Endothelial cell of umbilical vein (primary cell): Measurements from ENCODE around the gene KCNE4. TPM values are rescaled to one million over a fixed set of nuclear protein-coding genes. Genes with fewer than 3 reads are reported as not detected.

Experiments used
- BruUV-seq: library from RNA; stranded (reverse); fragments of 400-500 nt; replicated peaks from 2 replicates; lab custom pipeline; 2021; lab: Mats Ljungman, UMichigan
- CTCF ChIA-PET: fragments of 300-600, 350-600 bp; sonication (Branson Sonifier 250); formaldehyde crosslinking; loops from one replicate; lab custom pipeline; 2021; ENCODE audit warnings: antibody characterized with exemption, inconsistent platforms; lab: Charles Lee
- POLR2A ChIA-PET: fragments of 300-600, 350-600 bp; sonication (Branson Sonifier 250); formaldehyde crosslinking; loops from one replicate; lab custom pipeline; 2021; ENCODE audit warnings: antibody characterized with exemption, inconsistent platforms; lab: Charles Lee
- DNase-seq: peaks from one replicate; pipeline ENCODE4 v3.0.0-alpha.2; 2011; ENCODE audit warnings: low read depth, low spot score
- FAIRE-seq: peaks from 2 replicates; lab custom pipeline; 2011; peaks lifted over from hg19 to GRCh38; lab: Jason Lieb, UNC
- H2AFZ ChIP-seq: 2 replicates; pipeline ENCODE4 v1.6.0; 2012; ENCODE audit warnings: low read depth, low read length, control low read depth, inconsistent platforms
- H3K27ac ChIP-seq: 2 replicates; pipeline ENCODE4 v1.5.1; 2011; ENCODE audit warnings: low read depth, mild to moderate bottlenecking, control low read depth, low read length, moderate library complexity; ENCODE audit not compliant: insufficient read depth
- H3K27me3 ChIP-seq, 2 experiments: 2 replicates each; pipeline versions ENCODE4 v1.6.0 to v1.6.1; 2011; ENCODE audit warnings: low read length in 2 of 2, mixed read lengths in 1 of 2; ENCODE audit not compliant: control insufficient read depth in 2 of 2, insufficient read depth in 2 of 2
- H3K36me3 ChIP-seq, 2 experiments: 2 replicates in 1 of 2; 3 replicates in 1 of 2; pipeline ENCODE4 v1.5.1; 2011; ENCODE audit warnings: low read length in 2 of 2, mild to moderate bottlenecking in 1 of 2, moderate library complexity in 1 of 2; ENCODE audit not compliant: control insufficient read depth in 2 of 2, insufficient read depth in 2 of 2; ENCODE audit errors: extremely low read depth in 1 of 2
- H3K4me1 ChIP-seq: 3 replicates; pipeline ENCODE4 v1.5.1; 2011; ENCODE audit warnings: mild to moderate bottlenecking, low read length; ENCODE audit not compliant: control insufficient read depth, insufficient read depth; ENCODE audit errors: extremely low read depth
- H3K4me2 ChIP-seq: 2 replicates; pipeline ENCODE4 v1.6.1; 2011; ENCODE audit warnings: low read length, control low read depth, mixed read lengths; ENCODE audit not compliant: insufficient read depth
- H3K4me3 ChIP-seq, 3 experiments: fragments of 200-600 bp in 1 of 3; sonication (generic), shearing (Covaris generic) in 1 of 3; replicated peaks in 1 of 3; 2 replicates each; pipeline ENCODE4 v1.5.1; 2011 to 2016; ENCODE audit warnings: control low read depth in 3 of 3, low read length in 3 of 3, mild to moderate bottlenecking in 2 of 3, inconsistent platforms in 1 of 3, low read depth in 1 of 3, moderate library complexity in 1 of 3; ENCODE audit not compliant: insufficient read depth in 1 of 3
- H3K79me2 ChIP-seq: 2 replicates; pipeline ENCODE4 v1.6.0; 2012; ENCODE audit warnings: low read length, inconsistent platforms; ENCODE audit not compliant: control insufficient read depth, insufficient read depth
- H3K9ac ChIP-seq: replicated peaks from 2 replicates; pipeline ENCODE3; 2011; ENCODE audit warnings: low read length, control low read depth; ENCODE audit not compliant: insufficient read depth; ENCODE audit errors: extremely low read depth
- H3K9me1 ChIP-seq: replicated peaks from 3 replicates; pipeline ENCODE4 v1.6.0; 2011; ENCODE audit warnings: mild to moderate bottlenecking, low read length; ENCODE audit not compliant: control insufficient read depth, insufficient read depth; ENCODE audit errors: extremely low read depth
- H3K9me3 ChIP-seq: replicated peaks from 2 replicates; pipeline ENCODE4 v1.5.1; 2012; ENCODE audit warnings: low read length, inconsistent platforms; ENCODE audit not compliant: control insufficient read depth, insufficient read depth
- H4K20me1 ChIP-seq: replicated peaks from 2 replicates; pipeline ENCODE3; 2011; ENCODE audit warnings: mild to moderate bottlenecking, low read length; ENCODE audit not compliant: control insufficient read depth, insufficient read depth; ENCODE audit errors: extremely low read depth
- EZH2 ChIP-seq: IDR thresholded peaks from 2 replicates; pipeline ENCODE4 v1.6.1; 2012; ENCODE audit warnings: borderline replicate concordance, low read depth, mild to moderate bottlenecking, moderate library complexity, low read length, inconsistent platforms; ENCODE audit not compliant: severe bottlenecking
- FOS ChIP-seq: IDR thresholded peaks from 2 replicates; pipeline ENCODE4 v1.6.1; 2011; ENCODE audit warnings: mild to moderate bottlenecking, low read length, moderate library complexity, borderline replicate concordance; ENCODE audit not compliant: insufficient read depth
- GATA2 ChIP-seq: IDR thresholded peaks from 2 replicates; pipeline ENCODE4 v1.7.0; 2011; ENCODE audit warnings: low read depth, mild to moderate bottlenecking, moderate library complexity, mixed read lengths, low read length; ENCODE audit not compliant: insufficient read length, insufficient read depth
- JUN ChIP-seq: IDR thresholded peaks from 2 replicates; pipeline ENCODE4 v1.6.1; 2011; ENCODE audit warnings: borderline replicate concordance, low read depth; ENCODE audit not compliant: insufficient read length, insufficient read depth
- MYC ChIP-seq: IDR thresholded peaks from one replicate; pipeline ENCODE4 v1.6.1; 2011; ENCODE audit warnings: mild to moderate bottlenecking, low read depth, low read length
- POLR2A ChIP-seq: IDR thresholded peaks from 2 replicates; pipeline ENCODE4 v1.6.1; 2012; ENCODE audit warnings: low read depth, mild to moderate bottlenecking, control low read depth, low read length
- POLR2AphosphoS5 ChIP-seq: IDR thresholded peaks from 2 replicates; pipeline ENCODE4 v1.6.1; 2012; ENCODE audit warnings: low read depth, mild to moderate bottlenecking, control low read depth, low read length, moderate library complexity; ENCODE audit not compliant: insufficient read depth
- dilution Hi-C: fragments of 300-500 bp; cut with MboI; formaldehyde crosslinking; loops from one replicate; pipeline ENCODE4 v1.15.0; 2019; ENCODE audit warnings: low sequenced_read_pairs; ENCODE audit not compliant: extremely low pct_ligation_motif_present
- intact Hi-C: fragments of 100-400 bp; cut with micrococcal nuclease; formaldehyde crosslinking; loops from one replicate; pipeline ENCODE4 v1.10.0; 2022
- polyA plus RNA-seq, 4 experiments: library from polyadenylated mRNA; depleted of rRNA in 3 of 4; stranded (reverse) in 3 of 4; unstranded in 1 of 4; fragments of >200 nt; gene quantifications; 2 replicates each; pipeline versions ENCODE4 v1.2.1 to v1.2.3, GENCODE V29; 2011 to 2012; ENCODE audit warnings: missing spikeins in 1 of 4
- total RNA-seq: library from RNA; stranded (reverse); gene quantifications from 2 replicates; pipeline ENCODE4 v1.2.3, GENCODE V29; 2021
- TF ChIP-seq, protein P1 (sequence below), 2 donors: IDR thresholded peaks; 1 replicate in 1 of 2; 2 replicates in 1 of 2; pipeline ENCODE4 v1.5.1; 2011; ENCODE audit warnings: low read length in 2 of 2, mild to moderate bottlenecking in 2 of 2, moderate library complexity in 2 of 2, control low read depth in 1 of 2, inconsistent platforms in 1 of 2, low read depth in 1 of 2; ENCODE audit not compliant: insufficient read depth in 1 of 2; ENCODE audit errors: extremely low read depth in 1 of 2
- TF ChIP-seq, protein P2 (sequence below): IDR thresholded peaks from 2 replicates; pipeline ENCODE4 v1.6.1; 2011; ENCODE audit not compliant: insufficient read depth, insufficient read length

The KCNE4 gene
- total and polyA plus RNA-seq, 2 donors (not counting 3 experiments of a cell fraction or from before 2014, with no cell fraction given) = 0.01 TPM; not detected in 1

DNA sequence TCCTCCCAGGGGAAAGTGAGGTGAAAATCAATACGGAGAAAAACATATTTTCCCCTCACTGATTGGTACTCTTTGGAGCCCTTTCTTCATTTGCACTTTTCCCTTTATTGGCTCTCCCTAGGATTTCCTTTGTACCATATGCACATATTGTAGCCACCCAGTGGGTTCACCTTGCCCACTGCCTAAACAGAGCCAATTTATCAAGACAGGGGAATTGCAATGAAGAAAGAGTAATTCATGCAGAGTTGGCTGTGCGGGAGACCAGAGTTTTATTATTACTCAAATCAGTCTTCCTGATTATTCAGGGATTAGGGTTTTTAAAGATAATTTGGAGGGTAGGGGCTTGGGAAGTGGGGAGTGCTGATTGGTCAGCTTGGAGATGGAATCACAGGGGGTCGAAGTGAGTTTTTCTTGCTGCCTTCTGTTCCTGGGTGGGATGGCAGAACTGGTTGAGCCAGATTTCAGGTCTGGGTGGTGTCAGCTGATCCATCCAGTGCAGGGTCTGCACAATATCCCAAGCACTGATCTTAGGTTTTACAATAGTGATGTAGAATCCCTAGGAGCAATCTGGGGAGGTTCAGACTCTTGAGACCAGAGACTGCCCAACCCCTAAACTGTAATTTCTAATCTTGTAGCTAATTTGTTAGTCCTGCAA, 15.1 kb upstream of the KCNE4 start:
- FAIRE-seq (no peak), DNase-seq (no peak)
- H3K79me2 ChIP-seq = no peaks in the 10 kb centered on the region
- H3K4me3 ChIP-seq = no peak overlapping the region
- H3K4me2 ChIP-seq = no peak overlapping the region
- no peak overlapping the region for H3K27ac ChIP-seq
- ChIA-PET POLR2A (no interaction called here), CTCF (interaction anchor here (2.1 kb wide), 1 partner anchor 8 kb away, joined by 5 read pairs; no protein-coding TSS in a partner anchor)
- TF ChIP-seq, protein P1, sequence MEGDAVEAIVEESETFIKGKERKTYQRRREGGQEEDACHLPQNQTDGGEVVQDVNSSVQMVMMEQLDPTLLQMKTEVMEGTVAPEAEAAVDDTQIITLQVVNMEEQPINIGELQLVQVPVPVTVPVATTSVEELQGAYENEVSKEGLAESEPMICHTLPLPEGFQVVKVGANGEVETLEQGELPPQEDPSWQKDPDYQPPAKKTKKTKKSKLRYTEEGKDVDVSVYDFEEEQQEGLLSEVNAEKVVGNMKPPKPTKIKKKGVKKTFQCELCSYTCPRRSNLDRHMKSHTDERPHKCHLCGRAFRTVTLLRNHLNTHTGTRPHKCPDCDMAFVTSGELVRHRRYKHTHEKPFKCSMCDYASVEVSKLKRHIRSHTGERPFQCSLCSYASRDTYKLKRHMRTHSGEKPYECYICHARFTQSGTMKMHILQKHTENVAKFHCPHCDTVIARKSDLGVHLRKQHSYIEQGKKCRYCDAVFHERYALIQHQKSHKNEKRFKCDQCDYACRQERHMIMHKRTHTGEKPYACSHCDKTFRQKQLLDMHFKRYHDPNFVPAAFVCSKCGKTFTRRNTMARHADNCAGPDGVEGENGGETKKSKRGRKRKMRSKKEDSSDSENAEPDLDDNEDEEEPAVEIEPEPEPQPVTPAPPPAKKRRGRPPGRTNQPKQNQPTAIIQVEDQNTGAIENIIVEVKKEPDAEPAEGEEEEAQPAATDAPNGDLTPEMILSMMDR (IDR thresholded peaks at IDR 0.05; ENCODE audit: extremely low read depth in 1 of 2, insufficient read depth in 1 of 2, low read depth in 1 of 2, low read length in 2 of 2) = no peak
- TF ChIP-seq POLR2A (no peak), FOS (no peak), JUN (no peak), POLR2AphosphoS5 (no peak), MYC (no peak), GATA2 (no peak), EZH2 (no peak)
- TF ChIP-seq, protein P2, sequence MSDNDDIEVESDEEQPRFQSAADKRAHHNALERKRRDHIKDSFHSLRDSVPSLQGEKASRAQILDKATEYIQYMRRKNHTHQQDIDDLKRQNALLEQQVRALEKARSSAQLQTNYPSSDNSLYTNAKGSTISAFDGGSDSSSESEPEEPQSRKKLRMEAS = no peak
- H2AFZ ChIP-seq = no peak overlapping the region
- H3K36me3 ChIP-seq = no peaks in the 10 kb centered on the region
- BruUV-seq = no TSS peak
- dilution Hi-C loops = no loop called here
- no peaks in the 10 kb centered on the region for H3K9me1 ChIP-seq
- intact Hi-C loops = no loop called here
- H4K20me1 ChIP-seq = no peaks in the 10 kb centered on the region
- H3K9me3 ChIP-seq = no peaks in the 10 kb centered on the region
- H3K9ac ChIP-seq = no peak overlapping the region
- no peaks in the 10 kb centered on the region for H3K4me1 ChIP-seq
- H3K27me3 ChIP-seq = no peaks in the 10 kb centered on the region
